DOHH2 (cell line): Measurements from ENCODE around the gene TSPAN10.

Experiments
- H3F3A ChIP-seq: fragments of 200-600 bp; sonication (generic), shearing (Covaris generic); 2 replicates; pipeline ENCODE4 v1.6.0; 2016; ENCODE audit warnings: antibody characterized with exemption, mild to moderate bottlenecking; ENCODE audit not compliant: control insufficient read depth, insufficient read depth
- H3K27ac ChIP-seq: fragments of 200-600 bp; sonication (generic); 2 replicates; pipeline ENCODE4 v1.5.1; 2014; ENCODE audit warnings: low read depth, mild to moderate bottlenecking, low read length, moderate library complexity
- H3K27me3 ChIP-seq: fragments of 200-600 bp; sonication (generic); 2 replicates; pipeline ENCODE4 v1.6.1; 2014; ENCODE audit warnings: mild to moderate bottlenecking, low read length, mixed read lengths; ENCODE audit not compliant: control insufficient read depth
- H3K36me3 ChIP-seq: fragments of 200-600 bp; sonication (generic); 2 replicates; pipeline ENCODE4 v1.6.1; 2014; ENCODE audit warnings: mild to moderate bottlenecking, low read length, moderate library complexity, mixed read lengths; ENCODE audit not compliant: control insufficient read depth
- H3K4me1 ChIP-seq: fragments of 200-600 bp; sonication (generic); 2 replicates; pipeline ENCODE4 v1.6.1; 2014; ENCODE audit warnings: mild to moderate bottlenecking, low read length, mixed read lengths; ENCODE audit not compliant: control insufficient read depth
- H3K4me2 ChIP-seq: fragments of 200-600 bp; sonication (generic); 2 replicates; pipeline ENCODE4 v1.6.0; 2014; ENCODE audit warnings: mild to moderate bottlenecking, low read length, moderate library complexity
- H3K4me3 ChIP-seq: fragments of 200-600 bp; sonication (generic); 2 replicates; pipeline ENCODE4 v1.5.1; 2014; ENCODE audit warnings: mild to moderate bottlenecking, low read length, mixed read lengths
- H3K79me2 ChIP-seq: fragments of 200-600 bp; sonication (generic); 2 replicates; pipeline ENCODE4 v1.6.1; 2014; ENCODE audit warnings: mild to moderate bottlenecking, low read length, mixed read lengths; ENCODE audit not compliant: control insufficient read depth
- H3K9me2 ChIP-seq: fragments of 200-600 bp; sonication (generic); replicated peaks from 2 replicates; pipeline ENCODE4 v1.6.1; 2014; ENCODE audit warnings: mild to moderate bottlenecking, low read length, mixed read lengths; ENCODE audit not compliant: control insufficient read depth
- H3K9me3 ChIP-seq: fragments of 200-600 bp; sonication (generic); 2 replicates; pipeline ENCODE4 v1.6.1; 2014; ENCODE audit warnings: antibody characterized with exemption, low read length, mixed read lengths; ENCODE audit not compliant: control insufficient read depth, insufficient read depth
- H4K20me1 ChIP-seq: fragments of 200-600 bp; sonication (generic); 2 replicates; pipeline ENCODE4 v1.6.0; 2014; ENCODE audit warnings: low read depth, mild to moderate bottlenecking, antibody characterized with exemption, low read length, moderate library complexity; ENCODE audit not compliant: control insufficient read depth, insufficient read depth
- EZH2phosphoT487 ChIP-seq: fragments of 200-600 bp; sonication (generic); IDR thresholded peaks from 2 replicates; pipeline ENCODE4 v1.6.1; 2017; ENCODE audit warnings: borderline replicate concordance, mild to moderate bottlenecking, antibody characterized with exemption, low read length, moderate library complexity, mixed read lengths
- TF ChIP-seq, protein P1 (sequence below): fragments of 200-600 bp; sonication (generic); IDR thresholded peaks from one replicate; pipeline ENCODE4 v1.5.1; 2014; ENCODE audit warnings: antibody characterized with exemption, mild to moderate bottlenecking, low read depth, low read length; ENCODE audit not compliant: poor library complexity, severe bottlenecking

TSPAN10 gene

DNA sequence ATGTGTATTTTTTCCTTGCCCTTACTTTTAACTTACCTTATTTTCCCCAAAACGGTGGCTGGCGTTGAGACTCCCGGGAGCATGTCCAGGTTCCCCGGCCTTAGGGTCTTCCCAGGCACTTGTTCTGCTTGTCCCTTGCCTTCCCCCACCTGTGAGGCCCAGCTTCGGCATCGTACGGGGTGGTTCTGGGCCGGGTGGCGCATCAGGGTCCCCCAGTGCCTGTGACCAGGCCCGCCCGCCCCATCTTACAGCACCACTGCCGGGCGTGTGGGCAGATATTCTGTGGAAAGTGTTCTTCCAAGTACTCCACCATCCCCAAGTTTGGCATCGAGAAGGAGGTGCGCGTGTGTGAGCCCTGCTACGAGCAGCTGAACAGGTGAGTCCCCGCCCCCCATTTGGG, 54.2 kb downstream of the TSPAN10 start:
- H3K79me2 ChIP-seq = peaks cover 40% of the 10 kb centered on the region
- TF ChIP-seq EZH2phosphoT487 = no peak
- TF ChIP-seq, protein P1, sequence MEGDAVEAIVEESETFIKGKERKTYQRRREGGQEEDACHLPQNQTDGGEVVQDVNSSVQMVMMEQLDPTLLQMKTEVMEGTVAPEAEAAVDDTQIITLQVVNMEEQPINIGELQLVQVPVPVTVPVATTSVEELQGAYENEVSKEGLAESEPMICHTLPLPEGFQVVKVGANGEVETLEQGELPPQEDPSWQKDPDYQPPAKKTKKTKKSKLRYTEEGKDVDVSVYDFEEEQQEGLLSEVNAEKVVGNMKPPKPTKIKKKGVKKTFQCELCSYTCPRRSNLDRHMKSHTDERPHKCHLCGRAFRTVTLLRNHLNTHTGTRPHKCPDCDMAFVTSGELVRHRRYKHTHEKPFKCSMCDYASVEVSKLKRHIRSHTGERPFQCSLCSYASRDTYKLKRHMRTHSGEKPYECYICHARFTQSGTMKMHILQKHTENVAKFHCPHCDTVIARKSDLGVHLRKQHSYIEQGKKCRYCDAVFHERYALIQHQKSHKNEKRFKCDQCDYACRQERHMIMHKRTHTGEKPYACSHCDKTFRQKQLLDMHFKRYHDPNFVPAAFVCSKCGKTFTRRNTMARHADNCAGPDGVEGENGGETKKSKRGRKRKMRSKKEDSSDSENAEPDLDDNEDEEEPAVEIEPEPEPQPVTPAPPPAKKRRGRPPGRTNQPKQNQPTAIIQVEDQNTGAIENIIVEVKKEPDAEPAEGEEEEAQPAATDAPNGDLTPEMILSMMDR = no peak

DNA sequence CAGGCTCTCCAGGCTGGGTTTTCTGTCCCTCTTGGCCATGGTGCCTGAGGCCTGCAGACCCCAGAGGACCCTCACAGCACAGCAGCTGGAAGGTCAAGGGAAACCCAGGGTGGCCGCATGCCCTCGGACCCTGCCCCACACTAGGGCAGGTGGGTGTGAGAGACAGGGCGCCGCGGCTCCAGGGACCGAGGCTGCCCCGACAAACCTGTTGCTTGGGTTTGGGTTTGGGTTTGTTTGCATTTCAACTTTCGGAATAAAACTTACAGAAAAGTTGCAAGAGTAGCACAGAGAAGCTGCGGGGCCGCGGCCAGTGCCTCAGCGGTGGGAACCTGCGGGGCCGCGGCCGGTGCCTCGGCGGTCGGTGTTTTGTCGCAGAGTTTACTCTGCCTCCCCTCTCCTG, 54.6 kb downstream of the TSPAN10 start:
- H3K4me2 ChIP-seq = no peak overlapping the region
- peaks cover 38% of the 10 kb centered on the region for H3K79me2 ChIP-seq
- no peaks in the 10 kb centered on the region for H4K20me1 ChIP-seq
- no peaks in the 10 kb centered on the region for H3K9me2 ChIP-seq
- no peak overlapping the region for H3K27ac ChIP-seq
- no peaks in the 10 kb centered on the region for H3K4me1 ChIP-seq
- H3K9me3 ChIP-seq = no peaks in the 10 kb centered on the region
- H3K27me3 ChIP-seq = no peaks in the 10 kb centered on the region
- H3F3A ChIP-seq = no peaks in the 10 kb centered on the region
- H3K4me3 ChIP-seq = no peak overlapping the region
- H3K36me3 ChIP-seq = peaks cover 97% of the 10 kb centered on the region
- TF ChIP-seq, protein P1 = no peak
- TF ChIP-seq EZH2phosphoT487 = no peak

More for the DNA sequence above, 54.2 kb downstream of the TSPAN10 start:
- Histone ChIP-seq H4K20me1 (peaks cover 3% of the 10 kb centered on the region; the same call in 1 of the 2 replicates), H3K27me3 (no peaks in the 10 kb centered on the region), H3F3A (no peaks in the 10 kb centered on the region), H3K36me3 (peaks cover 97% of the 10 kb centered on the region), H3K9me3 (no peaks in the 10 kb centered on the region), H3K4me2 (no peak overlapping the region), H3K9me2 (no peaks in the 10 kb centered on the region), H3K4me1 (no peaks in the 10 kb centered on the region), H3K4me3 (no peak overlapping the region), H3K27ac (no peak overlapping the region)

- H4K20me1 ChIP-seq = no peaks in the 10 kb centered on the region
- H3K4me1 ChIP-seq = no peaks in the 10 kb centered on the region
- no peaks in the 10 kb centered on the region for H3F3A ChIP-seq
- H3K9me2 ChIP-seq = no peaks in the 10 kb centered on the region
- peaks cover 32% of the 10 kb centered on the region for H3K79me2 ChIP-seq
- H3K27me3 ChIP-seq = no peaks in the 10 kb centered on the region
- no peaks in the 10 kb centered on the region for H3K9me3 ChIP-seq
- peaks cover 97% of the 10 kb centered on the region for H3K36me3 ChIP-seq
- TF ChIP-seq, protein P1 = peak; percentile 42
- TF ChIP-seq EZH2phosphoT487 = no peak
- H3K4me2 ChIP-seq = no peak overlapping the region
- H3K27ac ChIP-seq = no peak overlapping the region
- no peak overlapping the region for H3K4me3 ChIP-seq
These were observed 56.7 kb downstream of the TSPAN10 start for GRCh38 chr17:81693509-81694210.
